GM23338 (cell line): Measurements from ENCODE around the gene ZNF747. TPM values are rescaled to one million over a fixed set of nuclear protein-coding genes. Genes with fewer than 3 reads are reported as not detected.

Experiments
- ATAC-seq: fragments of 200-7000 bp; cut with Tn5 transposase; 3 replicates; pipeline ENCODE4 v1.9.1; 2020
- DNase-seq: peaks from one replicate; pipeline ENCODE4 v3.0.0-alpha.2; 2015; ENCODE audit warnings: low spot score
- H2AFZ ChIP-seq: fragments of 200-600 bp; sonication (generic); 2 replicates; pipeline ENCODE4 v1.8.0; 2016; ENCODE audit warnings: antibody characterized with exemption, mild to moderate bottlenecking, moderate library complexity
- H3F3A ChIP-seq: fragments of 200-600 bp; sonication (generic); replicated peaks from 2 replicates; pipeline ENCODE4 v1.8.0; 2017; ENCODE audit warnings: antibody characterized with exemption, mixed run types, low read depth
- H3K27ac ChIP-seq: fragments of 200-600 bp; sonication (generic); 2 replicates; pipeline ENCODE4 v1.6.1; 2016; ENCODE audit warnings: low read depth
- H3K27me3 ChIP-seq: fragments of 200-600 bp; sonication (generic); 2 replicates; pipeline ENCODE4 v1.8.0; 2016; ENCODE audit warnings: mild to moderate bottlenecking, mixed run types, moderate library complexity; ENCODE audit not compliant: insufficient read depth
- H3K36me3 ChIP-seq: fragments of 200-600 bp; sonication (generic); 2 replicates; pipeline ENCODE4 v1.8.0; 2016; ENCODE audit warnings: mild to moderate bottlenecking; ENCODE audit not compliant: insufficient read depth
- H3K4me1 ChIP-seq: fragments of 200-600 bp; sonication (generic); 2 replicates; pipeline ENCODE4 v1.8.0; 2016; ENCODE audit warnings: mild to moderate bottlenecking, moderate library complexity; ENCODE audit not compliant: insufficient read depth
- H3K4me2 ChIP-seq: fragments of 200-600 bp; sonication (generic); 2 replicates; pipeline ENCODE4 v1.7.1; 2017; ENCODE audit warnings: mixed run types
- H3K4me3 ChIP-seq: fragments of 200-600 bp; sonication (generic); 2 replicates; pipeline ENCODE4 v1.6.1; 2016; ENCODE audit warnings: mixed run types
- H3K79me2 ChIP-seq: fragments of 200-600 bp; sonication (generic); replicated peaks from 2 replicates; pipeline ENCODE4 v1.8.0; 2017; ENCODE audit warnings: mild to moderate bottlenecking; ENCODE audit not compliant: insufficient read depth
- H3K9me2 ChIP-seq: fragments of 200-600 bp; sonication (generic); 2 replicates; pipeline ENCODE4 v1.8.0; 2017; ENCODE audit not compliant: insufficient read depth
- H4K20me1 ChIP-seq: fragments of 200-600 bp; sonication (generic); replicated peaks from 2 replicates; pipeline ENCODE4 v1.8.0; 2017; ENCODE audit warnings: mild to moderate bottlenecking; ENCODE audit not compliant: insufficient read depth
- H3K27ac Mint-ChIP-seq: 2 replicates; pipeline ENCODE4 v1.8.0; 2020; ENCODE audit warnings: inconsistent platforms, mild to moderate bottlenecking, moderate library complexity, mixed read lengths
- H3K27me3 Mint-ChIP-seq: 3 replicates; pipeline ENCODE4 v1.8.0; 2022; ENCODE audit warnings: low read depth, mild to moderate bottlenecking, moderate library complexity, mixed read lengths, inconsistent platforms; ENCODE audit not compliant: insufficient read depth, poor library complexity
- H3K36me3 Mint-ChIP-seq: 3 replicates; pipeline ENCODE4 v1.8.0; 2021; ENCODE audit warnings: low read depth, mild to moderate bottlenecking, inconsistent platforms, moderate library complexity, mixed read lengths
- H3K4me1 Mint-ChIP-seq: 3 replicates; pipeline ENCODE4 v1.8.0; 2020; ENCODE audit warnings: mild to moderate bottlenecking, inconsistent platforms, mixed read lengths
- H3K4me3 Mint-ChIP-seq: 3 replicates; pipeline ENCODE4 v1.8.0; 2021; ENCODE audit warnings: moderate library complexity, mild to moderate bottlenecking, inconsistent platforms, mixed read lengths
- H3K9me3 Mint-ChIP-seq: 3 replicates; pipeline ENCODE4 v1.8.0; 2020; ENCODE audit warnings: moderate library complexity, mild to moderate bottlenecking, inconsistent platforms, mixed read lengths
- CREB1 ChIP-seq: fragments of 250-450 bp; sonication (Bioruptor Pico); IDR thresholded peaks from 2 replicates; pipeline ENCODE4 v1.5.0; 2020; ENCODE audit warnings: low read depth, mild to moderate bottlenecking, moderate library complexity
- CTCF ChIP-seq, 2 experiments: fragments of 200-600 bp in 1 of 2; sonication (generic) in 1 of 2; conservative IDR thresholded peaks; 2 replicates each; pipeline versions ENCODE4 v1.5.1 to v1.6.1; 2016 to 2017; ENCODE audit warnings: antibody characterized with exemption in 2 of 2, low read depth in 2 of 2, mild to moderate bottlenecking in 2 of 2, moderate library complexity in 1 of 2
- ETS1 ChIP-seq: IDR thresholded peaks from 2 replicates; pipeline ENCODE4 v1.6.1; 2016; ENCODE audit warnings: antibody characterized with exemption
- NANOG ChIP-seq: IDR thresholded peaks from 2 replicates; pipeline ENCODE4 v1.6.1; 2016; ENCODE audit warnings: antibody characterized with exemption, borderline replicate concordance
- POLR2AphosphoS5 ChIP-seq: IDR thresholded peaks from 2 replicates; pipeline ENCODE4 v1.6.1; 2016; ENCODE audit warnings: antibody characterized with exemption, low read depth
- ZNF331 ChIP-seq: fragments of 250-450 bp; sonication (Bioruptor Pico); IDR thresholded peaks from 2 replicates; pipeline ENCODE4 v1.5.0; 2020; ENCODE audit warnings: low read depth, mild to moderate bottlenecking, moderate library complexity
- polyA plus RNA-seq: library from polyadenylated mRNA; unstranded; fragments of >200 nt; fragmentation: Nextera tagmentation; extraction: Ambion mirVana; gene quantifications from 2 replicates; pipeline ENCODE4 v1.2.1, GENCODE V29; 2016
- total RNA-seq: library from RNA; depleted of rRNA; stranded (reverse); fragments of >200 nt; shearing (Covaris generic); gene quantifications from 2 replicates; pipeline ENCODE4 v1.2.3, GENCODE V29; 2014

Gene ZNF747
- total and polyA plus RNA-seq, 2 experiments from 2014 or later: 4.2 to 12.6 TPM

GRCh38 chr16:30557957-30558788, 23.5 kb upstream of the ZNF747 start, which contains the start of gene ZNF764:
ZNF764 (minus strand) TSS chr16:30558374; CDS start chr16:30558182, 192 bp downstream.
- ATAC-seq (peak; percentile 89), DNase-seq (peak; percentile 99)
- Mint-ChIP-seq H3K9me3 (no peaks in the 10 kb centered on the region; the same call in 2 of the 3 replicates), H3K27me3 (peaks cover 28% of the 10 kb centered on the region), H3K36me3 (peaks cover 18% of the 10 kb centered on the region), H3K4me3 (peak within 1 kb of the TSS; percentile 81), H3K4me1 (peaks cover 25% of the 10 kb centered on the region), H3K27ac (peak within 1 kb of the TSS; percentile 94)
- Histone ChIP-seq H3K4me3 (peak within 1 kb of the TSS; percentile 91), H3K4me1 (peaks cover 25% of the 10 kb centered on the region), H3K36me3 (no peaks in the 10 kb centered on the region; the same call in 1 of the 2 replicates), H3K9me2 (0 out of 2 replicates have a peak, but pooled peaks cover 3% of the 10 kb centered on the region), H3K4me2 (peak within 1 kb of the TSS; percentile 88), H3K27me3 (no peaks in the 10 kb centered on the region), H2AFZ (peak within 1 kb of the TSS; percentile 64), H3F3A (0 out of 2 replicates have a peak, but pooled peaks cover 17% of the 10 kb centered on the region), H4K20me1 (no peaks in the 10 kb centered on the region), H3K79me2 (peaks cover 3% of the 10 kb centered on the region; the same call in 1 of the 2 replicates), H3K27ac (peak within 1 kb of the TSS; percentile 94)
- TF ChIP-seq ETS1 (peak; percentile 93), ZNF331 (CRISPR knock-in tag) (no peak), POLR2AphosphoS5 (peak; percentile 78), CREB1 (CRISPR knock-in tag) (0 out of 2 replicates have a peak, but pooled peaks have one; percentile 56)

- 0 out of 2 replicates have a peak, but pooled peaks cover 3% of the 10 kb centered on the region for H3K9me2 ChIP-seq
- peaks cover 25% of the 10 kb centered on the region for H3K4me1 Mint-ChIP-seq
- no peaks in the 10 kb centered on the region; the same call in 2 of the 3 replicates for H3K9me3 Mint-ChIP-seq
- H3K27me3 ChIP-seq: no peaks in the 10 kb centered on the region
- H3K4me3 Mint-ChIP-seq: peak overlapping the region; percentile 81
- peak; percentile 5 for ATAC-seq
- DNase-seq: no peak
- 0 out of 2 replicates have a peak overlapping the region, but pooled peaks have one; percentile 91 for H3K27ac ChIP-seq
- H2AFZ ChIP-seq: peak overlapping the region; percentile 64
- peaks cover 3% of the 10 kb centered on the region; the same call in 1 of the 2 replicates for H3K79me2 ChIP-seq
- no peaks in the 10 kb centered on the region for H4K20me1 ChIP-seq
- H3K27ac Mint-ChIP-seq: no peak overlapping the region
- H3F3A ChIP-seq: 0 out of 2 replicates have a peak, but pooled peaks cover 17% of the 10 kb centered on the region
- peaks cover 25% of the 10 kb centered on the region for H3K27me3 Mint-ChIP-seq
- H3K4me3 ChIP-seq: peak overlapping the region; percentile 91
- H3K4me2 ChIP-seq: peak overlapping the region; percentile 88
- no peaks in the 10 kb centered on the region; the same call in 1 of the 2 replicates for H3K36me3 ChIP-seq
- peaks cover 25% of the 10 kb centered on the region for H3K4me1 ChIP-seq
- TF ChIP-seq POLR2AphosphoS5: no peak
- TF ChIP-seq NANOG: no peak
- TF ChIP-seq ZNF331 (CRISPR knock-in tag): no peak
- TF ChIP-seq CTCF (conservative IDR thresholded peaks at IDR 0.05; ENCODE audit: low read depth in 2 of 2): no peak; a peak in 1 of 4 replicates
- peaks cover 18% of the 10 kb centered on the region for H3K36me3 Mint-ChIP-seq
Observed at GRCh38 chr16:30557707-30557956, 23.0 kb upstream of the ZNF747 start.
